KMS-11 (cell line): ENCODE measurements around the gene NRXN3.

ENCODE experiments used
- H2AFZ ChIP-seq: fragments of 200-600 bp; sonication (generic); 2 replicates; pipeline ENCODE4 v1.6.1; 2016; ENCODE audit warnings: antibody characterized with exemption, mixed run types, low read depth
- H3K27ac ChIP-seq: fragments of 200-600 bp; sonication (generic); 2 replicates; pipeline ENCODE4 v1.6.1; 2016; ENCODE audit warnings: mild to moderate bottlenecking, mixed run types
- H3K27me3 ChIP-seq: fragments of 200-600 bp; sonication (generic); 2 replicates; pipeline ENCODE4 v1.6.1; 2017; ENCODE audit warnings: mild to moderate bottlenecking, low read depth, mixed run types, moderate library complexity; ENCODE audit not compliant: insufficient read depth
- H3K36me3 ChIP-seq: fragments of 200-600 bp; sonication (generic); 2 replicates; pipeline ENCODE4 v1.6.1; 2017; ENCODE audit warnings: mild to moderate bottlenecking, mixed run types; ENCODE audit not compliant: insufficient read depth
- H3K4me1 ChIP-seq: fragments of 200-600 bp; sonication (generic); 2 replicates; pipeline ENCODE4 v1.6.1; 2016; ENCODE audit warnings: mild to moderate bottlenecking, low read depth, mixed run types; ENCODE audit not compliant: poor library complexity, severe bottlenecking
- H3K4me2 ChIP-seq: fragments of 200-600 bp; sonication (generic); 2 replicates; pipeline ENCODE4 v1.7.0; 2016; ENCODE audit warnings: mild to moderate bottlenecking, mixed run types
- H3K4me3 ChIP-seq: fragments of 200-600 bp; sonication (generic); IDR thresholded peaks from 2 replicates; pipeline ENCODE4 v1.6.1; 2017; ENCODE audit warnings: low read depth, low read length, mixed read lengths; ENCODE audit not compliant: insufficient read depth
- H3K79me2 ChIP-seq: fragments of 200-600 bp; sonication (generic); 2 replicates; pipeline ENCODE4 v1.6.1; 2016; ENCODE audit warnings: low read depth, mixed run types; ENCODE audit not compliant: insufficient read depth
- H3K9ac ChIP-seq: fragments of 200-600 bp; sonication (generic); 2 replicates; pipeline ENCODE4 v1.6.1; 2016; ENCODE audit warnings: mild to moderate bottlenecking, mixed run types
- H4K20me1 ChIP-seq: fragments of 200-600 bp; sonication (generic); 2 replicates; pipeline ENCODE4 v1.6.1; 2016; ENCODE audit warnings: mild to moderate bottlenecking, mixed run types; ENCODE audit not compliant: insufficient read depth
- CTCF ChIP-seq: fragments of 200-600 bp; sonication (generic); conservative IDR thresholded peaks from 2 replicates; pipeline ENCODE4 v1.6.1; 2017; ENCODE audit warnings: low read depth, mild to moderate bottlenecking, antibody characterized with exemption, low read length, moderate library complexity, mixed read lengths

Gene NRXN3

GRCh38 chr14:79596551-79596950 is 1426.4 kb downstream of the NRXN3 start:
- Histone ChIP-seq H3K36me3 (no peaks in the 10 kb centered on the region), H3K4me2 (no peak overlapping the region), H3K27ac (no peak overlapping the region), H3K9ac (no peak overlapping the region), H3K4me1 (no peaks in the 10 kb centered on the region), H3K27me3 (no peaks in the 10 kb centered on the region), H3K79me2 (no peaks in the 10 kb centered on the region), H2AFZ (no peak overlapping the region), H4K20me1 (no peaks in the 10 kb centered on the region), H3K4me3 (no peak overlapping the region)
- TF ChIP-seq CTCF: no peak

GRCh38 chr14:79597566-79597965 is 1427.4 kb downstream of the NRXN3 start:
- H2AFZ ChIP-seq: no peak overlapping the region
- H3K4me1 ChIP-seq: no peaks in the 10 kb centered on the region
- no peaks in the 10 kb centered on the region for H3K36me3 ChIP-seq
- no peak for TF ChIP-seq CTCF
- H3K27ac ChIP-seq: no peak overlapping the region
- no peak overlapping the region for H3K4me2 ChIP-seq
- no peak overlapping the region for H3K9ac ChIP-seq
- H3K79me2 ChIP-seq: no peaks in the 10 kb centered on the region
- H3K4me3 ChIP-seq: no peak overlapping the region
- H4K20me1 ChIP-seq: no peaks in the 10 kb centered on the region
- no peaks in the 10 kb centered on the region for H3K27me3 ChIP-seq

DNA sequence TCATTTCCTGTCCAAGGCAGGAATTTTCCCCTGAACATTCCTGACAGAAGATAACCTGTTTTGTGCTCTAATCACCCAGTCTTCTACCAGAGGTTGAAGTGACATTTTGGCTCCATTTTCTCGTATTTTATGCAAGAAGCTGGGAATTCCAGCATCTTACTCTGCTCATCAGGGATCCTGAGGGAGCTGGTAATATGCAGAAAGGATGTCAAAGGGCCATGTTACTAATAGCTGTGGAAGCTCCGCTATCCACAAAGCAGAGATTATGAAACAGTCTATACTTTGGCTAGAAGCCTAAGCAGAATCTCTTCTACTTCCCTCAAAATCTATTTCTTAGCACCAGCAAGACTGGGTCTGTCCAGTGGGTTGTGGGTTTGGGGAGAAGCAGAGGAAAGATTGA is 1428.2 kb downstream of the NRXN3 start:
- TF ChIP-seq CTCF: no peak
- H3K4me3 ChIP-seq: no peak overlapping the region
- H2AFZ ChIP-seq: no peak overlapping the region
- H3K4me2 ChIP-seq: no peak overlapping the region
- no peaks in the 10 kb centered on the region for H4K20me1 ChIP-seq
- no peak overlapping the region for H3K9ac ChIP-seq
- H3K79me2 ChIP-seq: no peaks in the 10 kb centered on the region
- H3K27ac ChIP-seq: no peak overlapping the region
- no peaks in the 10 kb centered on the region for H3K36me3 ChIP-seq
- no peaks in the 10 kb centered on the region for H3K27me3 ChIP-seq
- H3K4me1 ChIP-seq: no peaks in the 10 kb centered on the region

DNA sequence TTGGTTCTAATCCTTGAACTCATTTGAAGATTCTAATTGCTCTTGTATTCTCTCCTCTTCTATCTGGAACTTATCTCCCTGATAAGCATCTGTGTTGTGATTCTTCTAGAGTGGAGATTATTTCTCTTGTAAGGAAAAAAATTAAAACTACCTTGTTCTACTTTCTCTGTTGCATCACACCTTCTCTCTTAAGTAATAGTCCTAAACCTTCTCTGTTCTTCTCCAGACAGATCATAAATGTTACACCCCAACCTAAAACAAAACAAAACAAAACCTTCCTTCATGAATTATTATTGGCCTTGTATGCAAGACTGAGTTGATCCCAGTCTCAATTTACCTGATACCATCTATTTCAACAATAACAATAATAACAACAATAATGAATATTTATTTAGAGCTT is 1429.1 kb downstream of the NRXN3 start:
- TF ChIP-seq CTCF: no peak
- no peaks in the 10 kb centered on the region for H3K36me3 ChIP-seq
- H3K27ac ChIP-seq: no peak overlapping the region
- no peaks in the 10 kb centered on the region for H3K79me2 ChIP-seq
- no peak overlapping the region for H3K9ac ChIP-seq
- H3K4me2 ChIP-seq: no peak overlapping the region
- no peaks in the 10 kb centered on the region for H3K27me3 ChIP-seq
- no peaks in the 10 kb centered on the region for H3K4me1 ChIP-seq
- no peaks in the 10 kb centered on the region for H4K20me1 ChIP-seq
- H2AFZ ChIP-seq: no peak overlapping the region
- H3K4me3 ChIP-seq: no peak overlapping the region

DNA sequence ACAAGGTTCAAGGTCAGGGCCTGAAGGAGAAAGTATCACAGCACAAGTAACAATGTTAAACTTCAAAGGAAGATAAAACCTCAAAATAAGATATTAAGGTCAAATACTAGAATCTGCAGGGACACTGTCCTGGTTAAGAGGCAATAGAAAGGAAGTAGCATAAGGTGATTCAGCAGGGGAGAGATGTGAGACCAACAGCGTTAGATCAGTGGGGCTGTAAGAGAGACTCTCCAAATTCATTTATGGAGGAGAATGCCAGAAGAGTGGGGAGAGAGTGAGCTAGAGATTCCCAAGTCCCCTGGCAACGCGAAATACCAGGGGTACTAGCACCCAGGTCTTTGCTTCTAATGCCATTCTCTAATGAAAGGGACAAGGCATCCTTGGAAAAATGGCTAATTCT is 1430.2 kb downstream of the NRXN3 start:
- no peak overlapping the region for H2AFZ ChIP-seq
- H3K79me2 ChIP-seq: no peaks in the 10 kb centered on the region
- H3K9ac ChIP-seq: no peak overlapping the region
- H3K27ac ChIP-seq: no peak overlapping the region
- no peak for TF ChIP-seq CTCF
- no peaks in the 10 kb centered on the region for H4K20me1 ChIP-seq
- no peak overlapping the region for H3K4me2 ChIP-seq
- no peak overlapping the region for H3K4me3 ChIP-seq
- no peaks in the 10 kb centered on the region for H3K4me1 ChIP-seq
- H3K36me3 ChIP-seq: no peaks in the 10 kb centered on the region
- H3K27me3 ChIP-seq: no peaks in the 10 kb centered on the region
